Erythroblast (primary cell): Measurements from ENCODE around the gene HS2ST1.

Experiments
- GATA1 ChIP-seq: IDR thresholded peaks from 2 replicates; pipeline ENCODE4 v1.6.1; 2011; ENCODE audit warnings: low read depth, mild to moderate bottlenecking, control low read depth, low read length, moderate library complexity
- POLR2A ChIP-seq: IDR thresholded peaks from 2 replicates; pipeline ENCODE4 v1.6.1; 2011; ENCODE audit warnings: mild to moderate bottlenecking, low read length

- TF ChIP-seq POLR2A (no peak), GATA1 (no peak)
Measured at GRCh38 chr1:87141556-87141955, 227.1 kb downstream of the HS2ST1 start.
